C1 segment of cervical spinal cord (tissue), 14 donors: ENCODE results near the gene MUC21.
A peak's percentile ranks its signal among the peaks of the same experiment; 100 is the strongest.
"Not testable (repeated sequence)": the region's sequence is repeated elsewhere in the genome, so short reads cannot be mapped to it uniquely, and the experiment has no call there.

Source experiments
- DNase-seq, 14 donors: peaks; one replicate each; lab custom pipeline; 2025; lab: John Stamatoyannopoulos, UW

Gene MUC21

GRCh38 chr6:30969171-30969570 is 14.3 kb upstream of the MUC21 start:
- DNase-seq, result peak in 3 of 14 donors; percentile 4 to 19 (median 7)

GRCh38 chr6:30970946-30971345 is 12.6 kb upstream of the MUC21 start:
- DNase-seq, result no peak

DNA sequence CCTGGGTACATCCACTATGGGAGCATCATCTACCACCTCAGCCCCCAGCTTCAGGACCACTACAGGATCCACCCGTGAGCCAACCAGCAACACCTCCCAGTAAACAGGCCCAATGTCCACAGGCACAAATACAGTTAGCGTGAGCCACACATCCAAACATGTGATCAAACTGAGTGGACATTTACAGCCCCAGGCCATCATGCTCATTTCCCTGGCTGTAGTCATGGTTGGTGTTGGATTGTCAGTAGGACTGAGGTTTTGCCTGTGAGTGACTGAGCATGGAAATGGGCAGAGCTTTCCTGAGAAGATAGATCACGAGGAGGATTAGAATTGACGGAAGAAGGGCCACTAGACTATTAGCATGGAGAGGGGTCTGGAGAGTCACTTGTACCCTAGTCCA is 10.7 kb upstream of the MUC21 start:
- DNase-seq, result no peak

DNA sequence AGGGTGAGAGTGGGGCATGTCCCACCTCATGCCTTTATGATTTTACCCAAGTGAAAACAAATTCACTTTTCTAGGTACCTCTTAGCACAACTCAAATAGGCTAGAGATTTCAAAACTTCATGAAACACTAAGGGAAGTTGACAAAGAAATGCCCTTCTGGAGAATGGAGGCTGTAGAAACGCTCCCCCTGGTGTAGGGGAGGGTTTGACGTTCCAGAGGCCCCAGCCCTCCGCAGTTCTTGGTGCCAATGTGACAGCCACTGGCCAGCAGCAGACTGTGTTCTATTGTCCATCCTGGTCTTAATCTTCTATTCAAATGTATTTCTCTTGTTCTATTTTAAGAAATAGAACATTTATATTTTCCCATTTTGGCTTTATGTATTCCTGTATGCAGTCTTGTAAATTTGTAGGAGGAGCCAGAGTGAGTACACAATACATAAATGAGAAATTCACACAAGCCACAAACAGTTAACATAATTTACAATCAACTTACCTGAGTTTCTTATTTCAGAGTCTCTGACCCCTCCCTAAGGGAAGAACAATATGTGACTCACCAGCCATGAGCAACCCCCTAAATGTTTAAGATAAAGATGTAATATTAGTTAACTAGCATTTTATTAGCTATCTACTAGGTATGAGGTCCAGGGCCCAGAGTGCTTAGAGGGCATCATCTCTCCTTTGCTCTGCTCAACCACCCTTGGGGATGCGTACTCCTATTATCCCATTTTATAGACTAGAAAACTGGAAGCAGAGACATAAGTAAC is 8.8 kb upstream of the MUC21 start:
- no peak for DNase-seq

GRCh38 chr6:30979141-30979540 is 4.4 kb upstream of the MUC21 start:
- DNase-seq, result no peak

DNA sequence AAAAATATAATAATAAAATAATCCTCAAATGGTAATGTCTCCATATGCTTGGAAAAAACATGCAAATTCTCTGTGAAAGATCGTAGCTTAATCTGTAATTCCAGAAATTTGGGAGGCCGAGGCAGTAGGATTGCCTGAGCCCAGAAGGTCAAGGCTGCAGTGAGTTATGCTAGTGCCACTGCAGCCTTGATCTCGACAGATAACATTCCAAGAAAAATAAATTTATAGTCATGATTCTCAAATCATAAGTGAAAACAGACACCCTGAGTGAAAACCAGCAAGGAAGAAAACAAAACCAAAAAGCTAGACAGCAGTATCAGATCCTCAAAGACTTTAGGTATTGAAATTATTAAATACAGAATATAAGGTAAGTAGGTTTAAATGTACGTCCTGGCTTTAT is 3.8 kb upstream of the MUC21 start:
- no peak for DNase-seq

DNA sequence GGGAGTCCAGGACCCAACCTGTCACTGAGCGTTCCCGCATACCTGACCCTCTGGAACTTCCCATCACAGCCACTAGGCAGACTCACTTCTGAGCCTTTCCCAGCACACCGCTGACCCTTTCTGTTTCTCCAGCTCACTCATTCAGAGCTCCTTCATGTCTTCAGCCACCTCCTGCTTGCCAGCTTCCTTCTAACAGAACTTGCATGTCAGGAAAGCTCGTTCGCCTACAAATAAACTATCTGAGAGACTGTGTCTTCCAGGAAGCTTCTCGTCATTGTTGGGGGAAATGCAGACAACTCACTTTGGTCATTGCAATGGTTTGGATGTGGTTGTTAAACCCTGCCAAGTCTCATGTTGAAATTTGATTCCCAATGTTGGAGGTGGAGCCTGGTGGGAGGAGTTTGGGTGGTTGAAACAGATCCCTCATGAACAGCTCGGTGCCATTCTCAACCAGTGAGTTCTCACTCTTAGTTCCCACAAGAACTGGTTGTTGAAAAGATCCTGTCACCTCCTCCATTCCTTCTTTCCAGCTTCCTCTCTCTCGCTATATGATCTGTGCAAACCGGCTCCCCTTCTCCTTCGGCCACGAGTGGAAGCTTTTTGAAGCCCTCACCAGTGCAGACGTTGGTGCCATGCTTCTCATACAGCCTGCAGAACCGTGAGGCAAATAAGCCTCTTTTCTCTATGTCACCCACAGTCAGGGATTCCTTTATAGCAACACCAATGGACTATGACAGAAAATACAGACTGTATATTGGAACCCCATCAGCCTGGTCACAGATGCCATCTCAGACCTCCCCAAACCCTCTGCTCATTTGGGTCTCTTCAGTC is 1.4 kb upstream of the MUC21 start:
- DNase-seq, result no peak

- no peak for DNase-seq
Observed at GRCh38 chr6:30985490-30985889, 2.0 kb downstream of the MUC21 start.

- no peak for DNase-seq
Observed at GRCh38 chr6:30987304-30987703, 3.8 kb downstream of the MUC21 start.

GRCh38 chr6:30988209-30988825 is 4.8 kb downstream of the MUC21 start:
- DNase-seq, result no peak

DNA sequence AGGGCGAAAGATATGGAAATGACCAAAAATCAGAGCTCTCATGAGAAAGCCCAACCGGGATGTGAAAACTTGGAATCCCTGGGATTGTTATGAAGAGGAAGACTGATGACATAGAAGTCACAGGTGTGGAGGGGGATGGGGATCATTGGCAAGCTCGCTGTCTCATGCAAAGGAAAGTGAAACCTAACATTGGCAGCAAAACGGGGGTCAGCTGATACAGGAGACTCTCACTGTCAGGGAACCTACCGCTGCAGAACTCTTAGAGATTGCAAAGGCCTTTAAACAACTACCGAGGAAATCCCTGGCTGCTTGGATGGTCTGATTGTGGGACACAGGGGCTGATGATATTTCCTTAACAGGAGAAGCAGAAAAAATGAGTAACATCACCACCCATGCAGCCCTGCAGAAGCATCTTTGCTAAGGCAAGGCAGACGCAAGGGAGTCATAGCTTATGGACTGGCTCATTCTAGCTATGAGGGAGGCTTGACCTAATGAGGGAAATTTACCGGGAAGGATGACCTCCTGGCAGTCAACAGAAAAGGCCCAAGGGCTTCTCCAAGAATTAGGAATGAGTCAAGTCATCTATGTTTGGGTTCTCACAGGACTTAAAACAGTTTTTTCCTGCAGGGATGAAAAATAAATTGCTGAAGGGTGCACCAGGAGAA is 7.0 kb downstream of the MUC21 start:
- no peak for DNase-seq

GRCh38 chr6:30991891-30992290 is 8.4 kb downstream of the MUC21 start:
- no peak for DNase-seq

DNA sequence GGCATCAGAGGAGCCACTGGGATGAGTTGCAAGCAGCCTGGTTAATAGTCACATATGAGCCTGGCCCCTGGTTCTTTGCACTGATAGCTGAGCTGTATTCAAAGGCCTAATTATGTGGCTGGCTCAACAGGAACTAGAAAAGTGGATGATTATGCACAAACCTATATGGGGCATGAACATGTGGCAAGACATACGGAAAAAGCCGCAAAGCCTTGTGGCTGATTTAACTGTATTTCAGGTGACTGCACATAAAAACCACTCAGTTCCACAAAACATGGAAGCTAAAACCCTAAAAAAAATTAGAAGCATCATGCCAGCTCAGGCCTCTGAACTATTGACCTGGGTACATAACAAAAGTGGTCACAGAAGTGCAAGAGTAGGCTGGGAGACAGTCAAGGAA is 13.8 kb downstream of the MUC21 start:
- DNase-seq, result no peak

GRCh38 chr6:30998785-30999184 is 15.3 kb downstream of the MUC21 start:
- DNase-seq, result no peak

DNA sequence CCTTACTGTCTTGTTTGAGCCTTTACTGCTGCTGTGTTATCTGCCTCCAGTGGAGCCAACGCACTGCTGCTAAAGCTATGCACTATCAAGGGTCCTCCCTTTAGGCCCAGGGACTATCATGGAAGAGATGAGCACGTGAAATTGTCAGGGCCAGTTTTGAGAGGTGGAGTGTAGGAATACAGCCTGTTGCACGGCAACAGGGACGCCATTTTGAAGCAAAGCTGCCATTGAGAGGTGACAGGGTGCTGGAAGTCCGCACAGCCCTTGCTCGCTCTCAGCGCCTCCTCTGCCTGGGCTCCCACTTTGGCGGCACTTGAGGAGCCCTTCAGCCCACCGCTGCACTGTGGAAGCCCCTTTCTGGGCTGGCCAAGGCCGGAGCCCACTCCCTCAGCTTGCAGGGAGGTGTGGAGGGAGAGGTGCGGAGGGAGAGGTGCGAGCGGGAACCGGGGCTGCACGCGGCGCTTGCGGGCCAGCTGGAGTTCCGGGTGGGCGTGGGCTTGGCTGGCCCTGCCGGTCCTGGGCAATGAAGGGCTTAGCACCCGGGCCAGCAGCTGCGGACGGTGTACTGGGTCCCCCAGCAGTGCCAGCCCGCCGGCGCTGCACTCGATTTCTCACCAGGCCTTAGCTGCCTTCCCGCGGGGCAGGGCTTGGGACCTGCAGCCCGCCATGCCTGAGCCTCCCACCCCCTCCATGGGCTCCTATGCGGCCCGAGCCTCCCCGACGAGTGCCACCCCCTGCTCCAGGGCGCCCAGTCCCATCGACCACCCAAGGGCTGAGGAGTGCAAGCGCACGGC is 16.7 kb downstream of the MUC21 start:
- not testable (repeated sequence) for DNase-seq

DNA sequence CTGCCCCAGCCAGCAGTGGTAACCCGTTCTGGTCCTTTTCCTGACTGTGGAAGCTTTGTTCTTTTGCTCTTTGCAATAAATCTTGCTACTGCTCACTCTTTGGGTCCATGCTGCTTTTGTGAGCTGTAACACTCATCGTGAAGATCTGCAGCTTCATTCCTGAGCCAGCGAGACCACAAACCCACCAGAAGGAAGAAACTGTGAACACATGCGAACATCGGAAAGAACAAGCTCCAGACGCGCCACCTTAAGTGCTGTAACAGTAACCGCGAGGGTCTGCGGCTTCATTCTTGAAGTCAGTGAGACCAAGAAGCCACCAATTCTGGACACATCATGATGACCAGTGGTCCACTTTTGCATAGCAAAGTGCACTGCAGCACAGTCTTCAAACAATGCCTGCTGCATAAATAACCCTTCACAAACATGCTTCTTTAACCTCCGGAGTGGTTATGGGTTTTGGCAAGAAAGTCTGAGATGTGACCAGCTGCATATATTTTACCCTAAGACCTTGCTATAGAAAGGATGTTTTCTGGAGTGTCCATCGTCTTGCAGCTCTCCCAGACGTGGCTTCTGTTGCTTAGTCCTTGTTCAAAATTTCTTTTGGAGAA is 17.9 kb downstream of the MUC21 start:
- DNase-seq, result no peak

GRCh38 chr6:31002471-31002870 is 19.0 kb downstream of the MUC21 start:
- DNase-seq, result no peak

DNA sequence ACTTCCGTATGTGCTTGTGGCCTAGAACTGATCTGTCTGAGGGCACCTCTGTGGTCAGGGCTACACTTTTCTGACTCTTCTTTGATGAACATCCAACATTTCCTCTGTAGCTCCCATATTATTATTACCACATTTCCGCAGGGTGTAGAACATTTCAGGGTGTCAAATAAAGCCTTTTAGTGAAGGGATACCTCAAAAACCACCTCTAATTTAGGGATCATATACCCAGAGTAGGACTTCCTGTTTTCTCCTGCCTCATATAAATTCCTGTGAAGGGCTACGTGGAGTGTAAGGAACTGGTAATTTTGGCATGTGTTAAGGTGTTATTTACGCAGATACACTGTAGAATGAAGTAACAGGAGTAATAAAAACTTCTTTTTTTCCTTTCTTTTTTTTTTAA is 21.3 kb downstream of the MUC21 start:
- DNase-seq, result no peak

GRCh38 chr6:31005249-31006020 is 21.9 kb downstream of the MUC21 start:
- DNase-seq, result no peak

DNA sequence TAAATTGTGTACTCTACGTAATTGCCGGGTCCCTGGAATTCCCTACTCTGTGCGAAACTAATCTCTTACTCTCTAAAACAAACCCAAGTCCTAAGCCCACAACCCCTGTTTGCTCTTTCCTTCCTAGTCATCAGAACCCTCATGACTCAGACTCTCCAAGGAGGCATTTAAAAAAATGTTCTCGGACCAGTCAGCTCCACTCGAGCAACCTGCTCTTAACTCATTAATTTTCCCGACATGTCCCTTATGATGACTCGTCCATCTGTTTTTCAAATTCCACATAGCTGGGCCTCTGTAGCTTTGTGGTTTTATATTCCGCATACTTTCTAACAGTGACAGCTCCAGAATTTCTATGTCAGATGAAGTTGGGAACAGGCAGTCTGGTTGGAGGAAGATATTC is 24.2 kb downstream of the MUC21 start:
- DNase-seq, result no peak
